Epithelial cell of alveolus of lung (primary cell): ENCODE results near the gene KIN. TPM values are rescaled to one million over a fixed set of nuclear protein-coding genes. Genes with fewer than 3 reads are reported as not detected.

Source experiments
- total RNA-seq: library from RNA; depleted of rRNA; stranded (reverse); fragments of >200 nt; gene quantifications from 2 replicates; pipeline ENCODE4 v1.2.1, GENCODE V29; 2015

The KIN gene
- 3.0 and 7.0 TPM in 2 replicates for total RNA-seq

GRCh38 chr10:7787857-7788638 is at the start of gene KIN, which contains the start of gene ATP5F1C:
KIN (minus strand) TSS chr10:7787993; CDS start chr10:7787933, 60 bp downstream.
ATP5F1C (plus strand) TSS chr10:7788177; CDS start chr10:7788208, 31 bp downstream.

GRCh38 chr10:7818295-7819120 is 30.7 kb upstream of the KIN start, which contains the start of gene TAF3:
TAF3 (plus strand) TSS chr10:7818505; CDS start chr10:7818710, 205 bp downstream.

GRCh38 chr10:7703140-7703539 is 84.7 kb downstream of the KIN start, which contains the start of gene ITIH2:
ITIH2 (plus strand) TSS chr10:7703316; CDS start chr10:7703435, 119 bp downstream.

Other genes starting within 250 kb of the KIN start
- gene ITIH5, start 121.0 kb downstream of the KIN start, total RNA-seq, result 0.72 and 0.91 TPM in 2 replicates
- not detected in 2 replicates for gene ITIH2, start 84.7 kb downstream of the KIN start, total RNA-seq
- 268 TPM in 2 replicates for gene ATP5F1C, start 184 bp upstream of the KIN start, total RNA-seq
- 2.1 and 3.3 TPM in 2 replicates for gene TAF3, start 30.5 kb upstream of the KIN start, total RNA-seq